HCT116 (cell line): ENCODE data around the gene MAP3K20. TPM values are rescaled to one million over a fixed set of nuclear protein-coding genes. Genes with fewer than 3 reads are reported as not detected.
A peak's percentile ranks its signal among the peaks of the same experiment; 100 is the strongest.

Experiments
- ATAC-seq: fragments of 200-7000 bp; cut with Tn5 transposase; 2 replicates; pipeline ENCODE4 v1.9.1; 2020; ENCODE audit warnings: mild to moderate bottlenecking, moderate library complexity
- BruUV-seq: library from RNA; stranded (reverse); fragments of 400-500 nt; replicated peaks from 2 replicates; lab custom pipeline; 2021; lab: Mats Ljungman, UMichigan
- CTCF ChIA-PET: fragments of 300-600 bp; sonication (Branson Sonifier 250); formaldehyde crosslinking; loops from one replicate; lab custom pipeline; 2021; ENCODE audit warnings: antibody characterized with exemption; lab: Charles Lee
- POLR2A ChIA-PET: fragments of 300-600, 350-600 bp; sonication (Branson Sonifier 250); formaldehyde crosslinking; loops from one replicate; lab custom pipeline; 2021; ENCODE audit warnings: antibody characterized with exemption; lab: Charles Lee
- RAD21 ChIA-PET, 2 experiments: fragments of 300-600 bp; sonication (Branson Sonifier 250); formaldehyde crosslinking; loops; one replicate each; lab custom pipeline; 2023; ENCODE audit warnings: low total read pairs in 2 of 2; ENCODE audit not compliant: uncharacterized antibody in 2 of 2, unreplicated experiment in 2 of 2, low non-redundant PET in 1 of 2; lab: Charles Lee
- DNase-seq: peaks from one replicate; pipeline ENCODE4 v3.0.0-alpha.2; 2010; ENCODE audit warnings: low read depth, low spot score
- H2AFZ ChIP-seq: fragments of 200-600 bp; shearing (Covaris generic), sonication (generic); 2 replicates; pipeline ENCODE4 v1.6.1; 2017; ENCODE audit warnings: low read depth, mixed run types, mixed read lengths, antibody characterized with exemption, low read length; ENCODE audit not compliant: poor library complexity, severe bottlenecking
- H3K27ac ChIP-seq: 2 replicates; pipeline ENCODE4 v1.5.1; 2012; ENCODE audit warnings: low read depth, low read length
- H3K27me3 ChIP-seq: fragments of 200-600 bp; sonication (generic); 2 replicates; pipeline ENCODE4 v1.6.1; 2016; ENCODE audit warnings: mixed run types, low read length, mixed read lengths; ENCODE audit not compliant: insufficient read depth
- H3K36me3 ChIP-seq, 2 experiments: fragments of 200-500 bp in 1 of 2; fragments of 200-600 bp in 1 of 2; sonication (Bioruptor generic) in 1 of 2; sonication (generic) in 1 of 2; 2 replicates each; pipeline versions ENCODE4 v1.5.1 to v1.6.1; 2014 to 2016; ENCODE audit warnings: low read length in 2 of 2, inconsistent platforms in 1 of 2, mixed read lengths in 1 of 2, mixed run types in 1 of 2; ENCODE audit not compliant: insufficient read depth in 2 of 2, control insufficient read depth in 1 of 2
- H3K4me1 ChIP-seq, 2 experiments: fragments of 200-600 bp in 1 of 2; sonication (generic) in 1 of 2; 2 replicates each; pipeline versions ENCODE4 v1.5.1 to v1.6.1; 2012 to 2017; ENCODE audit warnings: low read length in 2 of 2, inconsistent platforms in 1 of 2, mild to moderate bottlenecking in 1 of 2, mixed read lengths in 1 of 2, mixed run types in 1 of 2, moderate library complexity in 1 of 2; ENCODE audit not compliant: insufficient read depth in 2 of 2, control insufficient read depth in 1 of 2
- H3K4me2 ChIP-seq: fragments of 200-600 bp; sonication (generic); 2 replicates; pipeline ENCODE4 v1.6.1; 2017; ENCODE audit warnings: mixed run types, low read length, mixed read lengths
- H3K4me3 ChIP-seq, 2 experiments: fragments of 200-600 bp in 1 of 2; sonication (generic) in 1 of 2; replicated peaks in 1 of 2; 2 replicates each; pipeline ENCODE4 v1.5.1; 2011 to 2016; ENCODE audit warnings: low read length in 2 of 2, control low read depth in 1 of 2, low read depth in 1 of 2, mild to moderate bottlenecking in 1 of 2, mixed read lengths in 1 of 2, mixed run types in 1 of 2
- H3K79me2 ChIP-seq: fragments of 200-600 bp; sonication (generic); 2 replicates; pipeline ENCODE4 v1.6.1; 2017; ENCODE audit warnings: mild to moderate bottlenecking, mixed run types, low read length, moderate library complexity, mixed read lengths; ENCODE audit not compliant: insufficient read depth
- H3K9ac ChIP-seq: fragments of 200-600 bp; sonication (generic); 2 replicates; pipeline ENCODE4 v1.6.1; 2016; ENCODE audit warnings: low read length, mixed read lengths
- H3K9me2 ChIP-seq: fragments of 200-600 bp; sonication (generic), shearing (Covaris generic); 2 replicates; pipeline ENCODE4 v1.6.1; 2017; ENCODE audit warnings: mixed run types, mild to moderate bottlenecking, moderate library complexity; ENCODE audit not compliant: insufficient read depth
- H3K9me3 ChIP-seq, 2 experiments: fragments of 200-500 bp in 1 of 2; fragments of 200-600 bp in 1 of 2; sonication (Bioruptor generic) in 1 of 2; sonication (generic) in 1 of 2; 2 replicates each; pipeline ENCODE4 v1.6.1; 2014 to 2017; ENCODE audit warnings: low read length in 2 of 2, mixed read lengths in 2 of 2, inconsistent platforms in 1 of 2, low read depth in 1 of 2, mild to moderate bottlenecking in 1 of 2, mixed run types in 1 of 2, moderate library complexity in 1 of 2; ENCODE audit not compliant: control insufficient read depth in 1 of 2, insufficient read depth in 1 of 2
- H4K20me1 ChIP-seq: fragments of 200-600 bp; sonication (generic), shearing (Covaris generic); 2 replicates; pipeline ENCODE4 v1.6.1; 2017; ENCODE audit warnings: mixed run types, mild to moderate bottlenecking, moderate library complexity; ENCODE audit not compliant: insufficient read depth
- ATF3 ChIP-seq: IDR thresholded peaks from 2 replicates; pipeline ENCODE4 v1.6.1; 2012
- CBX3 ChIP-seq: IDR thresholded peaks from 2 replicates; pipeline ENCODE4 v1.6.1; 2012; ENCODE audit warnings: low read depth
- CEBPB ChIP-seq: IDR thresholded peaks from 2 replicates; pipeline ENCODE4 v1.6.1; 2012; ENCODE audit warnings: low read depth
- EGR1 ChIP-seq: IDR thresholded peaks from 2 replicates; pipeline ENCODE4 v1.6.1; 2012; ENCODE audit warnings: low read depth
- ELF1 ChIP-seq: IDR thresholded peaks from 2 replicates; pipeline ENCODE4 v1.6.1; 2012; ENCODE audit warnings: low read depth, borderline replicate concordance
- EZH2 ChIP-seq: fragments of 200-600 bp; sonication (generic); IDR thresholded peaks from 2 replicates; pipeline ENCODE4 v1.6.1; 2017; ENCODE audit warnings: antibody characterized with exemption, mixed run types
- EZH2phosphoT487 ChIP-seq: fragments of 200-600 bp; IDR thresholded peaks from 2 replicates; pipeline ENCODE4 v1.6.1; 2018; ENCODE audit warnings: antibody characterized with exemption, borderline replicate concordance
- FOSL1 ChIP-seq: IDR thresholded peaks from 2 replicates; pipeline ENCODE4 v1.6.1; 2012; ENCODE audit warnings: low read depth
- POLR2A ChIP-seq: IDR thresholded peaks from 2 replicates; pipeline ENCODE4 v1.7.0; 2011; ENCODE audit warnings: borderline replicate concordance; ENCODE audit not compliant: insufficient read depth, insufficient read length; ENCODE audit errors: extremely low read depth
- POLR2AphosphoS5 ChIP-seq: IDR thresholded peaks from 2 replicates; pipeline ENCODE4 v1.6.1; 2011; ENCODE audit warnings: mild to moderate bottlenecking, low read depth, low read length, moderate library complexity
- RAD21 ChIP-seq: IDR thresholded peaks from 2 replicates; pipeline ENCODE4 v1.6.1; 2012; ENCODE audit warnings: low read depth, mild to moderate bottlenecking
- REST ChIP-seq: IDR thresholded peaks from 2 replicates; pipeline ENCODE4 v1.6.1; 2012; ENCODE audit warnings: low read depth
- SRF ChIP-seq: IDR thresholded peaks from 2 replicates; pipeline ENCODE4 v1.6.1; 2012; ENCODE audit warnings: low read depth
- YY1 ChIP-seq: IDR thresholded peaks from 2 replicates; pipeline ENCODE4 v1.6.1; 2011; ENCODE audit warnings: low read length, low read depth, moderate library complexity, mild to moderate bottlenecking; ENCODE audit not compliant: insufficient replicate concordance; ENCODE audit errors: extremely low read depth
- ZBTB33 ChIP-seq: IDR thresholded peaks from 2 replicates; pipeline ENCODE4 v1.6.1; 2011; ENCODE audit warnings: mild to moderate bottlenecking, low read length, moderate library complexity; ENCODE audit not compliant: insufficient replicate concordance; ENCODE audit errors: extremely low read depth
- ZFX ChIP-seq: fragments of 450-650 bp; IDR thresholded peaks from 2 replicates; pipeline ENCODE4 v1.6.1; 2017
- ZNF274 ChIP-seq: fragments of 200-500 bp; sonication (Bioruptor generic); IDR thresholded peaks from 2 replicates; pipeline ENCODE4 v1.6.1; 2014; ENCODE audit warnings: mild to moderate bottlenecking, low read depth, low read length, inconsistent platforms
- intact Hi-C: fragments of 100-400 bp; cut with micrococcal nuclease; formaldehyde crosslinking; loops from 2 replicates; pipeline ENCODE4 v1.10.0; 2022
- total RNA-seq: library from RNA; stranded (reverse); gene quantifications from one replicate; pipeline ENCODE4 v1.2.1, GENCODE V29; 2021; ENCODE audit not compliant: unreplicated experiment
- TF ChIP-seq, protein P1 (sequence below), 3 experiments: fragments of 200-600 bp in 1 of 3; sonication (generic) in 1 of 3; IDR thresholded peaks in 2 of 3; conservative IDR thresholded peaks in 1 of 3; 2 replicates each; pipeline ENCODE4 v1.5.1; 2012 to 2017; ENCODE audit warnings: low read depth in 2 of 3, low read length in 2 of 3, antibody characterized with exemption in 1 of 3, borderline replicate concordance in 1 of 3, control low read depth in 1 of 3, mild to moderate bottlenecking in 1 of 3, mixed read lengths in 1 of 3, mixed run types in 1 of 3, moderate library complexity in 1 of 3; ENCODE audit not compliant: insufficient read depth in 1 of 3

Gene MAP3K20
- total RNA-seq, 1 experiment from 2014 or later = 40.0 TPM

DNA sequence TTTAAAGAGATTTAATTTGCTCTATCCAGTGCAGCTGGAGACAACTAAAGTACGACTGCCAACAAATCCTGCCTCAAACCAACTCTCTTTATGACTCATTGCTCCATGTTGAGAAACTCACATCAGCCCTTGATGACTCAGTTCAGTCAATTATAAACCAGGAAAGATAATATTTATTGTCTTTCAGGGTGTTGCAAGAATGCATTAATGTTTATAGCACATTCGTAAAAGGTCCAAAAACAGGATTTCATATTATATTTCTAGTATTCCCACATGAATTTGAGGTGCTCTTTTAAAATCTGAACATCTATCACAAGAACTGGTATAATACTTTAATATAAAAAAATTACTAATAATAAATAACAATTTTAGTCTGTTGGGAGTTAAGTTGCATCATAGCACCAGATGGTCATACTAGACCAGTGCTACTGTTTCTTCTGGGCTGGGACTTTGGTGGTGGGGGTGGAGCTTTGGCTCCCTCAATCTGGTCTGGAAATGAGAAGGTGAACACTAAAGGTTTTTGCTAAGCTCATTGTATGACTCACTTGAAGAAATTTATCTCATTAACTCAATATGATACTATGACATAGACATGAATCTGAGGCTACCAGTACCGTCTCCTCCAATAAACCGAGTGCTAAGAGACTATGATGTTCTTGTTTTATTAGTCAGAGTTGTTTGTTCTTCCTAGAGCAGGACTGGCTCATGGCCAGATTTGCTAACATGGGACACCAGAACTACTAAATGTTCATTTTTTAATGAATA, 26.6 kb upstream of the MAP3K20 start:
- Histone ChIP-seq H2AFZ (peak overlapping the region; percentile 86), H3K4me1 (peaks cover 20 to 43% of the 10 kb centered on the region in 2 experiments), H3K79me2 (no peaks in the 10 kb centered on the region), H3K27me3 (peaks cover 6% of the 10 kb centered on the region; the same call in 1 of the 2 replicates), H3K27ac (peak overlapping the region; percentile 82), H4K20me1 (no peaks in the 10 kb centered on the region), H3K9ac (peak overlapping the region; percentile 38), H3K36me3 (no peaks in the 10 kb centered on the region), H3K4me3 (peak overlapping the region; percentile 19 to 35), H3K4me2 (peak overlapping the region; percentile 60), H3K9me2 (no peaks in the 10 kb centered on the region), H3K9me3 (no peaks in the 10 kb centered on the region)
- CTCF ChIA-PET = interaction anchor here (1.0 kb wide), 1 partner anchor 22 kb away, joined by 6 read pairs; no protein-coding TSS in a partner anchor
- DNase-seq = peak; percentile 97
- POLR2A ChIA-PET = interaction anchor here (0.8 to 0.9 kb wide), 2 partner anchors 14 to 23 kb away, joined by 3 to 4 read pairs; no protein-coding TSS in a partner anchor
- intact Hi-C loops = no loop called here
- RAD21 ChIA-PET = interaction anchor here in 1 of 2 experiments (0.6 kb wide), 1 partner anchor 100 kb away, joined by 3 read pairs; no protein-coding TSS in a partner anchor
- ATAC-seq = peak; percentile 94
- BruUV-seq = no TSS peak
- TF ChIP-seq FOSL1 = peak; percentile 97
- TF ChIP-seq EZH2 = no peak
- no peak; the same call in none of the 2 replicates for TF ChIP-seq CBX3
- no peak for TF ChIP-seq ZNF274
- no peak for TF ChIP-seq EZH2phosphoT487
- TF ChIP-seq, protein P1, sequence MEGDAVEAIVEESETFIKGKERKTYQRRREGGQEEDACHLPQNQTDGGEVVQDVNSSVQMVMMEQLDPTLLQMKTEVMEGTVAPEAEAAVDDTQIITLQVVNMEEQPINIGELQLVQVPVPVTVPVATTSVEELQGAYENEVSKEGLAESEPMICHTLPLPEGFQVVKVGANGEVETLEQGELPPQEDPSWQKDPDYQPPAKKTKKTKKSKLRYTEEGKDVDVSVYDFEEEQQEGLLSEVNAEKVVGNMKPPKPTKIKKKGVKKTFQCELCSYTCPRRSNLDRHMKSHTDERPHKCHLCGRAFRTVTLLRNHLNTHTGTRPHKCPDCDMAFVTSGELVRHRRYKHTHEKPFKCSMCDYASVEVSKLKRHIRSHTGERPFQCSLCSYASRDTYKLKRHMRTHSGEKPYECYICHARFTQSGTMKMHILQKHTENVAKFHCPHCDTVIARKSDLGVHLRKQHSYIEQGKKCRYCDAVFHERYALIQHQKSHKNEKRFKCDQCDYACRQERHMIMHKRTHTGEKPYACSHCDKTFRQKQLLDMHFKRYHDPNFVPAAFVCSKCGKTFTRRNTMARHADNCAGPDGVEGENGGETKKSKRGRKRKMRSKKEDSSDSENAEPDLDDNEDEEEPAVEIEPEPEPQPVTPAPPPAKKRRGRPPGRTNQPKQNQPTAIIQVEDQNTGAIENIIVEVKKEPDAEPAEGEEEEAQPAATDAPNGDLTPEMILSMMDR (IDR thresholded peaks at IDR 0.05 in 2 of 3, conservative IDR thresholded peaks at IDR 0.05 in 1 of 3; ENCODE audit: borderline replicate concordance in 1 of 3, insufficient read depth in 1 of 3, low read depth in 2 of 3, low read length in 2 of 3) = 0 out of 6 replicates have a peak, but pooled peaks of 1 of the 3 experiments have one; percentile 2
- TF ChIP-seq ZBTB33 = peak; percentile 17
- no peak; the same call in 1 of the 2 replicates for TF ChIP-seq SRF
- TF ChIP-seq ZFX = no peak
- TF ChIP-seq YY1 = no peak
- TF ChIP-seq POLR2AphosphoS5 = peak; percentile 53; the same call in 1 of the 2 replicates
- no peak for TF ChIP-seq REST
- TF ChIP-seq CEBPB = peak; percentile 99
- peak; percentile 22 for TF ChIP-seq RAD21
- no peak for TF ChIP-seq POLR2A
- no peak for TF ChIP-seq ELF1
- TF ChIP-seq EGR1 = peak; percentile 42; the same call in 1 of the 2 replicates
- peak; percentile 74 for TF ChIP-seq ATF3
